HEK293 (cell line): ENCODE results near the gene SLC8A3.

ENCODE experiments used
- CTCF ChIA-PET: fragments of 350-600 bp; formaldehyde crosslinking; extraction: SDS; loops from one replicate; lab custom pipeline; 2021; ENCODE audit warnings: antibody characterized with exemption; lab: Yijun Ruan, JAX
- POLR2A ChIA-PET: fragments of 300-600 bp; formaldehyde crosslinking; extraction: SDS; loops from one replicate; lab custom pipeline; 2020; ENCODE audit warnings: antibody characterized with exemption, inconsistent platforms; lab: Yijun Ruan, JAX
- H3K27ac ChIP-seq: fragments of 200-500 bp; sonication (Bioruptor generic); 2 replicates; pipeline ENCODE4 v1.5.1; 2014; ENCODE audit warnings: low read depth, low read length, control low read depth, inconsistent platforms; ENCODE audit errors: extremely low read depth
- H3K36me3 ChIP-seq, 2 experiments: fragments of 200-500 bp in 1 of 2; sonication (Bioruptor generic) in 1 of 2; 1 replicate in 1 of 2; 2 replicates in 1 of 2; pipeline ENCODE4 v1.5.1; 2014 to 2017; ENCODE audit warnings: inconsistent platforms in 2 of 2, low read length in 2 of 2; ENCODE audit not compliant: control insufficient read depth in 2 of 2, insufficient read depth in 1 of 2
- H3K4me1 ChIP-seq: fragments of 200-500 bp; sonication (Bioruptor generic); 2 replicates; pipeline ENCODE4 v1.5.1; 2014; ENCODE audit warnings: mild to moderate bottlenecking, low read length, inconsistent platforms; ENCODE audit not compliant: control insufficient read depth, insufficient read depth
- H3K4me3 ChIP-seq: 2 replicates; pipeline ENCODE4 v1.5.1; 2011; ENCODE audit warnings: low read depth, mild to moderate bottlenecking, control low read depth, low read length, moderate library complexity
- H3K9me3 ChIP-seq: fragments of 200-500 bp; sonication (Bioruptor generic); 2 replicates; pipeline ENCODE4 v1.5.1; 2014; ENCODE audit warnings: low read depth, low read length, inconsistent platforms; ENCODE audit not compliant: control insufficient read depth, insufficient read depth
- EGR2 ChIP-seq: fragments of 450-650 bp; formaldehyde crosslinking; IDR thresholded peaks from 2 replicates; pipeline ENCODE4 v1.5.1; 2016; ENCODE audit warnings: low read depth, missing biosample characterization, missing genetic modification characterization
- KLF16 ChIP-seq: fragments of 450-650 bp; formaldehyde crosslinking; IDR thresholded peaks from 2 replicates; pipeline ENCODE4 v1.5.1; 2017; ENCODE audit warnings: missing biosample characterization, missing genetic modification characterization
- MYNN ChIP-seq: fragments of 450-650 bp; formaldehyde crosslinking; IDR thresholded peaks from 2 replicates; pipeline ENCODE4 v1.5.1; 2016; ENCODE audit warnings: missing biosample characterization, missing genetic modification characterization, borderline replicate concordance
- ZBTB21 ChIP-seq: fragments of 450-650 bp; formaldehyde crosslinking; IDR thresholded peaks from 2 replicates; pipeline ENCODE4 v1.5.1; 2017; ENCODE audit warnings: missing biosample characterization, missing genetic modification characterization
- ZFHX2 ChIP-seq: fragments of 450-650 bp; formaldehyde crosslinking; conservative IDR thresholded peaks from 2 replicates; pipeline ENCODE4 v1.5.1; 2016; ENCODE audit warnings: missing biosample characterization, missing genetic modification characterization
- ZNF114 ChIP-seq: fragments of 450-650 bp; formaldehyde crosslinking; IDR thresholded peaks from 2 replicates; pipeline ENCODE4 v1.5.0; 2017; ENCODE audit warnings: missing biosample characterization, missing genetic modification characterization
- ZNF157 ChIP-seq: fragments of 450-650 bp; formaldehyde crosslinking; IDR thresholded peaks from 2 replicates; pipeline ENCODE4 v1.5.1; 2016; ENCODE audit warnings: missing biosample characterization, missing genetic modification characterization
- ZNF169 ChIP-seq: fragments of 450-650 bp; formaldehyde crosslinking; IDR thresholded peaks from 2 replicates; pipeline ENCODE4 v1.5.1; 2016; ENCODE audit warnings: missing biosample characterization, missing genetic modification characterization
- ZNF174 ChIP-seq: fragments of 450-650 bp; formaldehyde crosslinking; IDR thresholded peaks from 2 replicates; pipeline ENCODE4 v1.5.0; 2017; ENCODE audit warnings: missing biosample characterization, mild to moderate bottlenecking, missing genetic modification characterization
- ZNF19 ChIP-seq: fragments of 450-650 bp; formaldehyde crosslinking; IDR thresholded peaks from 2 replicates; pipeline ENCODE4; 2016; ENCODE audit warnings: missing biosample characterization, missing genetic modification characterization, low read depth
- ZNF23 ChIP-seq: fragments of 450-650 bp; formaldehyde crosslinking; IDR thresholded peaks from 2 replicates; pipeline ENCODE4 v1.5.1; 2016; ENCODE audit warnings: missing biosample characterization, missing genetic modification characterization, borderline replicate concordance
- ZNF391 ChIP-seq: fragments of 450-650 bp; formaldehyde crosslinking; IDR thresholded peaks from 2 replicates; pipeline ENCODE4 v1.5.1; 2016; ENCODE audit warnings: low read depth, missing biosample characterization, missing genetic modification characterization, borderline replicate concordance
- ZNF473 ChIP-seq: fragments of 450-650 bp; formaldehyde crosslinking; IDR thresholded peaks from 2 replicates; pipeline ENCODE4 v1.5.1; 2017; ENCODE audit warnings: missing biosample characterization, missing genetic modification characterization
- ZNF621 ChIP-seq: fragments of 450-650 bp; formaldehyde crosslinking; IDR thresholded peaks from 2 replicates; pipeline ENCODE4 v1.5.1; 2017; ENCODE audit warnings: missing biosample characterization, missing genetic modification characterization
- ZNF76 ChIP-seq: fragments of 450-650 bp; formaldehyde crosslinking; IDR thresholded peaks from 2 replicates; pipeline ENCODE4; 2016; ENCODE audit warnings: low read depth, missing biosample characterization, missing genetic modification characterization, borderline replicate concordance
- ZNF791 ChIP-seq: fragments of 450-650 bp; formaldehyde crosslinking; IDR thresholded peaks from 2 replicates; pipeline ENCODE4 v1.5.1; 2016; ENCODE audit warnings: missing biosample characterization, missing genetic modification characterization
- ZNF792 ChIP-seq: fragments of 450-650 bp; formaldehyde crosslinking; IDR thresholded peaks from 2 replicates; pipeline ENCODE4 v1.5.1; 2016; ENCODE audit warnings: missing biosample characterization, missing genetic modification characterization
- ZNF830 ChIP-seq: fragments of 450-650 bp; IDR thresholded peaks from 2 replicates; pipeline ENCODE4 v1.5.0; 2018; ENCODE audit warnings: missing biosample characterization, missing genetic modification characterization, low read depth, mild to moderate bottlenecking, moderate library complexity
- ZSCAN16 ChIP-seq: fragments of 450-650 bp; formaldehyde crosslinking; IDR thresholded peaks from 2 replicates; pipeline ENCODE4 v1.5.1; 2016; ENCODE audit warnings: missing biosample characterization, missing genetic modification characterization
- TF ChIP-seq, protein P1 (sequence below): fragments of 450-650 bp; formaldehyde crosslinking; IDR thresholded peaks from 2 replicates; pipeline ENCODE4 v1.5.1; 2016; ENCODE audit warnings: missing biosample characterization, missing genetic modification characterization
- TF ChIP-seq, protein P2 (sequence below): fragments of 450-650 bp; formaldehyde crosslinking; IDR thresholded peaks from 2 replicates; pipeline ENCODE4 v1.5.1; 2016; ENCODE audit warnings: missing biosample characterization, missing genetic modification characterization
- TF ChIP-seq, protein P3 (sequence below): fragments of 450-650 bp; formaldehyde crosslinking; IDR thresholded peaks from 2 replicates; pipeline ENCODE4 v1.5.1; 2016; ENCODE audit warnings: missing biosample characterization, missing genetic modification characterization
- TF ChIP-seq, protein P4 (sequence below): fragments of 450-650 bp; formaldehyde crosslinking; IDR thresholded peaks from 2 replicates; pipeline ENCODE4 v1.5.1; 2016; ENCODE audit warnings: missing biosample characterization, missing genetic modification characterization, low read depth
- TF ChIP-seq, protein P5 (sequence below): fragments of 450-650 bp; formaldehyde crosslinking; IDR thresholded peaks from 2 replicates; pipeline ENCODE4 v1.5.1; 2016; ENCODE audit warnings: missing biosample characterization, missing genetic modification characterization

SLC8A3 gene

DNA sequence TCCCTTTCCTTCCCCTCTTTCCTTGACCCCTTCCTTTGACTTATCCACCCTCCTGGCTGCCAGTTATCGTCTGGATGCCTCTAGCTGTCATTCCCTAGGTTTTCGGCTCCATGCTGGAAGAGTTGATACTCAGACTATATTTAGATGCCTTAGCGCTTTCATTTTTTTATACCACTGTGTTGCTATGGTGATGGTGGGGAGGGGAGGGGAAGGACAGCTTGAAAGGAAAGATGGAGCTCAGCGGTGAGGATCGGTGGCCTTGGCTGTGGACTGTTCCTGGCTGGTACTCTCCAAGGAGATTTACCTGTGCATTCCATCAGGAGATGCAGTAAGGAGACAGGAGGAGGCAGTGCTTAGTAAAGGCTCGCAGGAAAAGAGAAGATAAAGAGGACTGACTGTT lies 108.7 kb downstream of the SLC8A3 start:
- ChIA-PET CTCF (interaction anchor here (0.7 to 1.4 kb wide), 2 partner anchors 34 to 540 kb away, joined by 3 read pairs; no protein-coding TSS in a partner anchor), POLR2A (no interaction called here)
- H3K27ac ChIP-seq, result no peak overlapping the region

DNA sequence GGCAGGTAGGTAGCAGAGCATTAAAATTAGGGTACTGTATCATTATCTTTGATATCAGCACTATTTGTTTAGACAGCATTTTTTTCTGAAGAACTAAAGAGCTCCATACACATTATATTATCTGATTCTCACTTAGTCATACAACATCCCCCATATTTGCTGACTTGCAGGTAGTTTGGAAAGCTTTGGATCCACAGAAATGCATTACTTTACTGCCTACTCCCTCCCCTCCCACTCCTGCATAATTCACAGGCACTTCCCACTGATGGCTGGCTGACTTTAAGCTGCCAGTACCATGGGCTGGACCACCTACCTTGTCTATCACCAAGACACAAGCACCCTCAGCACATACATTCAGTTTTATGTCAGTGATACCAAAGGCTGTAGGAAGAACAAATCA lies 110.4 kb downstream of the SLC8A3 start:
- H3K36me3 ChIP-seq, result no peaks in the 10 kb centered on the region
- H3K9me3 ChIP-seq, result no peaks in the 10 kb centered on the region
- CTCF ChIA-PET, result interaction anchor here (0.6 to 1.2 kb wide), 5 partner anchors 9 to 538 kb away, joined by 3 to 6 read pairs (median 3); no protein-coding TSS in a partner anchor
- H3K4me1 ChIP-seq, result no peaks in the 10 kb centered on the region
- H3K27ac ChIP-seq, result no peak overlapping the region
- no peak overlapping the region for H3K4me3 ChIP-seq
- POLR2A ChIA-PET, result no interaction called here
- TF ChIP-seq MYNN (no peak), EGR2 (peak; percentile 84), ZFHX2 (tag by site-specific recombination) (peak; percentile 72)
- TF ChIP-seq, all 188 proteins: peak for 2

More for the DNA sequence above, 108.7 kb downstream of the SLC8A3 start:
- Histone ChIP-seq H3K4me1 (no peaks in the 10 kb centered on the region), H3K4me3 (no peak overlapping the region), H3K9me3 (no peaks in the 10 kb centered on the region), H3K36me3 (no peaks in the 10 kb centered on the region)
- TF ChIP-seq, protein P1, sequence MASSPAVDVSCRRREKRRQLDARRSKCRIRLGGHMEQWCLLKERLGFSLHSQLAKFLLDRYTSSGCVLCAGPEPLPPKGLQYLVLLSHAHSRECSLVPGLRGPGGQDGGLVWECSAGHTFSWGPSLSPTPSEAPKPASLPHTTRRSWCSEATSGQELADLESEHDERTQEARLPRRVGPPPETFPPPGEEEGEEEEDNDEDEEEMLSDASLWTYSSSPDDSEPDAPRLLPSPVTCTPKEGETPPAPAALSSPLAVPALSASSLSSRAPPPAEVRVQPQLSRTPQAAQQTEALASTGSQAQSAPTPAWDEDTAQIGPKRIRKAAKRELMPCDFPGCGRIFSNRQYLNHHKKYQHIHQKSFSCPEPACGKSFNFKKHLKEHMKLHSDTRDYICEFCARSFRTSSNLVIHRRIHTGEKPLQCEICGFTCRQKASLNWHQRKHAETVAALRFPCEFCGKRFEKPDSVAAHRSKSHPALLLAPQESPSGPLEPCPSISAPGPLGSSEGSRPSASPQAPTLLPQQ (tag by site-specific recombination), result no peak

DNA sequence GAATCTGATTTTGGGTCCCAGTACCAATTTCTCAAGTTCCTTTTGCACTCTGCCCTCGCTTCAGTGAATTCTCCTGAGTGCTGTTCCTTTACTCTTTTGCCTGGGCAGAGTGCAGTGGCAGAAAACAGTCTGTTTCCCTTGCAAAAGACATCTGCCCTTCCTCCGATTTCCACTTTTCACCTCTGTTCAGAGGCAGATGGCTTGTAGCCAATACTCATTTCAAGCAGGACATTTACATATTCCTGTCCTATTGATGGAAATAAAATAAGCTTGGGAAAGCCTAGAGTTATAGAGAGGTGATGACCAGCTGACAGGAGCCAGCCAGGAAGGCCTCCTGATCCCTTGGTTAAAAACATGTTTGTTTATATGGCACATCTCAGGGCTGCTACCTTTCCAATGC lies 111.0 kb downstream of the SLC8A3 start:
- ChIA-PET CTCF (no interaction called here), POLR2A (no interaction called here)
- H3K4me3 ChIP-seq, result no peak overlapping the region

DNA sequence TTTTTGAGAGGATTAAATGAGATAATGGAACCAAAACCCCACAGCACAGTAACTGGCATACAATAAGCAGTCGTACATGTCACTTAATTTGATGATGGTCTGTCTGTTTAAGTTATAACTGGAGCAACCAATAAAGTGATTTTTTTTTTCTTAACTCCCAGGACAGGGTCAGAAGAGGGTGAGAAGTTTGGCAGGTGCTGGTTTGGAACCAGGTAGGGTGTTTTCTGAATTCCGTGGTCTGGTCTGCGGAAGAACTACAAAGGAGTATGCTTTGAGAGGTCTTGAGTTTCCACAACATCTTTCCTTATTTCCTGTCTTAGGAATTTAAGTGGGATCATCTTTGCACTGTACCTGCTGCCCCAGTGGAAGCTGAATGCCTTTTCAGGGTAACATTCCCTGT lies 111.7 kb downstream of the SLC8A3 start:
- ChIA-PET CTCF (interaction anchor here (1.0 kb wide), 1 partner anchor 213 kb away, joined by 3 read pairs; no protein-coding TSS in a partner anchor), POLR2A (no interaction called here)
- Histone ChIP-seq H3K9me3 (no peaks in the 10 kb centered on the region), H3K4me3 (no peak overlapping the region), H3K36me3 (no peaks in the 10 kb centered on the region), H3K4me1 (no peaks in the 10 kb centered on the region), H3K27ac (no peak overlapping the region)
- TF ChIP-seq ZNF157 (tag by site-specific recombination) (no peak), KLF16 (no peak), ZNF792 (tag by site-specific recombination) (no peak), ZNF391 (no peak), ZNF76 (tag by site-specific recombination) (no peak), ZNF174 (tag by site-specific recombination) (no peak)
- TF ChIP-seq, protein P2, sequence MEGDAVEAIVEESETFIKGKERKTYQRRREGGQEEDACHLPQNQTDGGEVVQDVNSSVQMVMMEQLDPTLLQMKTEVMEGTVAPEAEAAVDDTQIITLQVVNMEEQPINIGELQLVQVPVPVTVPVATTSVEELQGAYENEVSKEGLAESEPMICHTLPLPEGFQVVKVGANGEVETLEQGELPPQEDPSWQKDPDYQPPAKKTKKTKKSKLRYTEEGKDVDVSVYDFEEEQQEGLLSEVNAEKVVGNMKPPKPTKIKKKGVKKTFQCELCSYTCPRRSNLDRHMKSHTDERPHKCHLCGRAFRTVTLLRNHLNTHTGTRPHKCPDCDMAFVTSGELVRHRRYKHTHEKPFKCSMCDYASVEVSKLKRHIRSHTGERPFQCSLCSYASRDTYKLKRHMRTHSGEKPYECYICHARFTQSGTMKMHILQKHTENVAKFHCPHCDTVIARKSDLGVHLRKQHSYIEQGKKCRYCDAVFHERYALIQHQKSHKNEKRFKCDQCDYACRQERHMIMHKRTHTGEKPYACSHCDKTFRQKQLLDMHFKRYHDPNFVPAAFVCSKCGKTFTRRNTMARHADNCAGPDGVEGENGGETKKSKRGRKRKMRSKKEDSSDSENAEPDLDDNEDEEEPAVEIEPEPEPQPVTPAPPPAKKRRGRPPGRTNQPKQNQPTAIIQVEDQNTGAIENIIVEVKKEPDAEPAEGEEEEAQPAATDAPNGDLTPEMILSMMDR (tag by site-specific recombination), result no peak
- TF ChIP-seq, all 188 proteins: peak for 0

More for the DNA sequence above, 111.0 kb downstream of the SLC8A3 start:
- H3K27ac ChIP-seq, result no peak overlapping the region
- TF ChIP-seq ZNF19 (tag by site-specific recombination) (no peak), ZNF621 (tag by site-specific recombination) (no peak), ZNF791 (tag by site-specific recombination) (no peak), ZNF169 (tag by site-specific recombination) (no peak), ZNF23 (tag by site-specific recombination) (no peak), ZSCAN16 (no peak), ZNF830 (tag by site-specific recombination) (no peak), ZBTB21 (tag by site-specific recombination) (no peak), ZNF473 (tag by site-specific recombination) (no peak), ZNF114 (no peak)
- TF ChIP-seq, protein P3, sequence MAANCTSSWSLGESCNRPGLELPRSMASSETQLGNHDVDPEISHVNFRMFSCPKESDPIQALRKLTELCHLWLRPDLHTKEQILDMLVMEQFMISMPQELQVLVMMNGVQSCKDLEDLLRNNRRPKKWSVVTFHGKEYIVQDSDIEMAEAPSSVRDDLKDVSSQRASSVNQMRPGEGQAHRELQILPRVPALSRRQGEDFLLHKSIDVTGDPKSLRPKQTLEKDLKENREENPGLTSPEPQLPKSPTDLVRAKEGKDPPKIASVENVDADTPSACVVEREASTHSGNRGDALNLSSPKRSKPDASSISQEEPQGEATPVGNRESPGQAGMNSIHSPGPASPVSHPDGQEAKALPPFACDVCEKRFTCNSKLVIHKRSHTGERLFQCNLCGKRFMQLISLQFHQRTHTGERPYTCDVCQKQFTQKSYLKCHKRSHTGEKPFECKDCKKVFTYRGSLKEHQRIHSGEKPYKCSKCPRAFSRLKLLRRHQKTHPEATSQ (tag by site-specific recombination), result no peak
- TF ChIP-seq, protein P4, sequence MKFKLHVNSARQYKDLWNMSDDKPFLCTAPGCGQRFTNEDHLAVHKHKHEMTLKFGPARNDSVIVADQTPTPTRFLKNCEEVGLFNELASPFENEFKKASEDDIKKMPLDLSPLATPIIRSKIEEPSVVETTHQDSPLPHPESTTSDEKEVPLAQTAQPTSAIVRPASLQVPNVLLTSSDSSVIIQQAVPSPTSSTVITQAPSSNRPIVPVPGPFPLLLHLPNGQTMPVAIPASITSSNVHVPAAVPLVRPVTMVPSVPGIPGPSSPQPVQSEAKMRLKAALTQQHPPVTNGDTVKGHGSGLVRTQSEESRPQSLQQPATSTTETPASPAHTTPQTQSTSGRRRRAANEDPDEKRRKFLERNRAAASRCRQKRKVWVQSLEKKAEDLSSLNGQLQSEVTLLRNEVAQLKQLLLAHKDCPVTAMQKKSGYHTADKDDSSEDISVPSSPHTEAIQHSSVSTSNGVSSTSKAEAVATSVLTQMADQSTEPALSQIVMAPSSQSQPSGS (tag by site-specific recombination), result no peak
- TF ChIP-seq, protein P5, sequence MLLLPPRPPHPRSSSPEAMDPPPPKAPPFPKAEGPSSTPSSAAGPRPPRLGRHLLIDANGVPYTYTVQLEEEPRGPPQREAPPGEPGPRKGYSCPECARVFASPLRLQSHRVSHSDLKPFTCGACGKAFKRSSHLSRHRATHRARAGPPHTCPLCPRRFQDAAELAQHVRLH (tag by site-specific recombination), result no peak
- no peaks in the 10 kb centered on the region for H3K9me3 ChIP-seq
- H3K4me1 ChIP-seq, result no peaks in the 10 kb centered on the region
- H3K36me3 ChIP-seq, result no peaks in the 10 kb centered on the region
